ENCODE measurements around the gene CLDN20.

DNA sequence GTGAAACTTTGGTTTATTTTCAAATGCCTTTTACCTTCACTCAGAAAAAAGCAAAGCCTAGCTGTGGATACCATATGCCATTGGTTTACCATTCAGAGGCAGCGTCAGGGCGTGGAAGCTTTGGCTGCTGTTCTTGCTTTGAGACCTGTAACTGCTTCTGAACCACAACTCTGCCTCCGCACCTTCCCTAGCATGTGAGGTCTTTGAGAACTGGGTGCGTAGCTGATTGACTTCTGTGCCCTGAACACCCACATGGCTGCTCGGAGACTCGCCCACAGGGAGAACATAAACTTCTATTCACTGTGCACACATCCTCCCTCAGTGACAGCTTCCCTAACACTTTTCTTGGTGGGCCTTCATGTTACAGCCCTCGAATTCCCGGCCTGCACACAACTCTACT is 11.2 kb upstream of the CLDN20 start:
- TF ChIP-seq, protein P1, sequence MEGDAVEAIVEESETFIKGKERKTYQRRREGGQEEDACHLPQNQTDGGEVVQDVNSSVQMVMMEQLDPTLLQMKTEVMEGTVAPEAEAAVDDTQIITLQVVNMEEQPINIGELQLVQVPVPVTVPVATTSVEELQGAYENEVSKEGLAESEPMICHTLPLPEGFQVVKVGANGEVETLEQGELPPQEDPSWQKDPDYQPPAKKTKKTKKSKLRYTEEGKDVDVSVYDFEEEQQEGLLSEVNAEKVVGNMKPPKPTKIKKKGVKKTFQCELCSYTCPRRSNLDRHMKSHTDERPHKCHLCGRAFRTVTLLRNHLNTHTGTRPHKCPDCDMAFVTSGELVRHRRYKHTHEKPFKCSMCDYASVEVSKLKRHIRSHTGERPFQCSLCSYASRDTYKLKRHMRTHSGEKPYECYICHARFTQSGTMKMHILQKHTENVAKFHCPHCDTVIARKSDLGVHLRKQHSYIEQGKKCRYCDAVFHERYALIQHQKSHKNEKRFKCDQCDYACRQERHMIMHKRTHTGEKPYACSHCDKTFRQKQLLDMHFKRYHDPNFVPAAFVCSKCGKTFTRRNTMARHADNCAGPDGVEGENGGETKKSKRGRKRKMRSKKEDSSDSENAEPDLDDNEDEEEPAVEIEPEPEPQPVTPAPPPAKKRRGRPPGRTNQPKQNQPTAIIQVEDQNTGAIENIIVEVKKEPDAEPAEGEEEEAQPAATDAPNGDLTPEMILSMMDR (IDR thresholded peaks at IDR 0.05) = no peak
- TF ChIP-seq SIN3A (IDR thresholded peaks at IDR 0.05; ENCODE audit: borderline replicate concordance, insufficient read depth, low read depth, low read length) (no peak), POLR2AphosphoS5 (IDR thresholded peaks at IDR 0.05; ENCODE audit: low read depth, low read length) (no peak), TCF7L2 (IDR thresholded peaks at IDR 0.05; ENCODE audit: low read depth, low read length) (no peak)
- TF ChIP-seq, protein P2, sequence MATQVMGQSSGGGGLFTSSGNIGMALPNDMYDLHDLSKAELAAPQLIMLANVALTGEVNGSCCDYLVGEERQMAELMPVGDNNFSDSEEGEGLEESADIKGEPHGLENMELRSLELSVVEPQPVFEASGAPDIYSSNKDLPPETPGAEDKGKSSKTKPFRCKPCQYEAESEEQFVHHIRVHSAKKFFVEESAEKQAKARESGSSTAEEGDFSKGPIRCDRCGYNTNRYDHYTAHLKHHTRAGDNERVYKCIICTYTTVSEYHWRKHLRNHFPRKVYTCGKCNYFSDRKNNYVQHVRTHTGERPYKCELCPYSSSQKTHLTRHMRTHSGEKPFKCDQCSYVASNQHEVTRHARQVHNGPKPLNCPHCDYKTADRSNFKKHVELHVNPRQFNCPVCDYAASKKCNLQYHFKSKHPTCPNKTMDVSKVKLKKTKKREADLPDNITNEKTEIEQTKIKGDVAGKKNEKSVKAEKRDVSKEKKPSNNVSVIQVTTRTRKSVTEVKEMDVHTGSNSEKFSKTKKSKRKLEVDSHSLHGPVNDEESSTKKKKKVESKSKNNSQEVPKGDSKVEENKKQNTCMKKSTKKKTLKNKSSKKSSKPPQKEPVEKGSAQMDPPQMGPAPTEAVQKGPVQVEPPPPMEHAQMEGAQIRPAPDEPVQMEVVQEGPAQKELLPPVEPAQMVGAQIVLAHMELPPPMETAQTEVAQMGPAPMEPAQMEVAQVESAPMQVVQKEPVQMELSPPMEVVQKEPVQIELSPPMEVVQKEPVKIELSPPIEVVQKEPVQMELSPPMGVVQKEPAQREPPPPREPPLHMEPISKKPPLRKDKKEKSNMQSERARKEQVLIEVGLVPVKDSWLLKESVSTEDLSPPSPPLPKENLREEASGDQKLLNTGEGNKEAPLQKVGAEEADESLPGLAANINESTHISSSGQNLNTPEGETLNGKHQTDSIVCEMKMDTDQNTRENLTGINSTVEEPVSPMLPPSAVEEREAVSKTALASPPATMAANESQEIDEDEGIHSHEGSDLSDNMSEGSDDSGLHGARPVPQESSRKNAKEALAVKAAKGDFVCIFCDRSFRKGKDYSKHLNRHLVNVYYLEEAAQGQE (IDR thresholded peaks at IDR 0.05; ENCODE audit: insufficient read depth in 1 of 2, low read depth in 2 of 2, low read length in 1 of 2) = no peak

Measured in Panc1 (cell line).